Activated T-helper 1 cell treated with anti-CD3 and anti-CD28 coated beads, Interleukin-12 subunit alpha, Interleukin-12 subunit beta, Interleukin-2, Interleukin-4 antibody, amounts not matched to agents 30 ng/mL and 10 ng/mL and 1 ng/mL, durations not matched to agents 14 hours and 24 hours and 36 hours (primary cell): ENCODE data around the gene IFT122. TPM values are rescaled to one million over a fixed set of nuclear protein-coding genes. Genes with fewer than 3 reads are reported as not detected.
"Not testable (repeated sequence)": the region's sequence is repeated elsewhere in the genome, so short reads cannot be mapped to it uniquely, and the experiment has no call there.

ENCODE experiments used
- DNase-seq: peaks from one replicate; pipeline ENCODE4 v3.0.0; 2021; ENCODE audit warnings: low spot score
- H3K27ac Mint-ChIP-seq: one replicate; pipeline ENCODE4 v1.8.0; 2021; ENCODE audit warnings: mild to moderate bottlenecking, mixed read lengths
- H3K27me3 Mint-ChIP-seq: one replicate; pipeline ENCODE4 v1.8.0; 2022; ENCODE audit warnings: mild to moderate bottlenecking, moderate library complexity, mixed read lengths; ENCODE audit not compliant: insufficient read depth
- H3K36me3 Mint-ChIP-seq: one replicate; pipeline ENCODE4 v1.8.0; 2021; ENCODE audit warnings: low read depth, mixed read lengths
- H3K4me1 Mint-ChIP-seq: one replicate; pipeline ENCODE4 v1.8.0; 2021; ENCODE audit warnings: low read depth, mixed read lengths
- H3K4me3 Mint-ChIP-seq: one replicate; pipeline ENCODE4 v1.8.0; 2021; ENCODE audit warnings: mild to moderate bottlenecking, moderate library complexity, mixed read lengths
- H3K9me3 Mint-ChIP-seq: one replicate; pipeline ENCODE4 v1.8.0; 2021; ENCODE audit warnings: mixed read lengths
- intact Hi-C: fragments of 100-400 bp; cut with micrococcal nuclease; formaldehyde crosslinking; loops from one replicate; pipeline ENCODE4 v1.15.1; 2024
- total RNA-seq: library from RNA; stranded (reverse); gene quantifications from 2 replicates; pipeline ENCODE4 v1.2.3, GENCODE V29; 2022

Gene IFT122
- total RNA-seq, 1 donor from 2014 or later = 10.0 TPM

GRCh38 chr3:129536804-129537203 is 96.8 kb downstream of the IFT122 start:
- no peak for DNase-seq
- no peaks in the 10 kb centered on the region for H3K36me3 Mint-ChIP-seq
- intact Hi-C loops = no loop called here
- peaks cover 7% of the 10 kb centered on the region for H3K27me3 Mint-ChIP-seq
- no peaks in the 10 kb centered on the region for H3K9me3 Mint-ChIP-seq
- no peak overlapping the region for H3K4me3 Mint-ChIP-seq
- no peak overlapping the region for H3K27ac Mint-ChIP-seq
- H3K4me1 Mint-ChIP-seq = no peaks in the 10 kb centered on the region

GRCh38 chr3:129539206-129539605 is 99.2 kb downstream of the IFT122 start:
- intact Hi-C loops = no loop called here
- no peaks in the 10 kb centered on the region for H3K36me3 Mint-ChIP-seq

GRCh38 chr3:129540776-129541516 is 100.9 kb downstream of the IFT122 start:
- H3K36me3 Mint-ChIP-seq = no peaks in the 10 kb centered on the region
- H3K4me3 Mint-ChIP-seq = no peak overlapping the region
- intact Hi-C loops = no loop called here
- no peaks in the 10 kb centered on the region for H3K9me3 Mint-ChIP-seq
- H3K4me1 Mint-ChIP-seq = no peaks in the 10 kb centered on the region
- peaks cover 7% of the 10 kb centered on the region for H3K27me3 Mint-ChIP-seq
- no peak for DNase-seq
- no peak overlapping the region for H3K27ac Mint-ChIP-seq

More at GRCh38 chr3:129539206-129539605, 99.2 kb downstream of the IFT122 start:
- H3K4me1 Mint-ChIP-seq = no peaks in the 10 kb centered on the region
- H3K27ac Mint-ChIP-seq = no peak overlapping the region
- peaks cover 7% of the 10 kb centered on the region for H3K27me3 Mint-ChIP-seq
- no peak overlapping the region for H3K4me3 Mint-ChIP-seq
- DNase-seq = no peak
- H3K9me3 Mint-ChIP-seq = no peaks in the 10 kb centered on the region

GRCh38 chr3:129542747-129543146 is 102.7 kb downstream of the IFT122 start:
- no peaks in the 10 kb centered on the region for H3K9me3 Mint-ChIP-seq
- H3K36me3 Mint-ChIP-seq = no peaks in the 10 kb centered on the region
- H3K27ac Mint-ChIP-seq = no peak overlapping the region
- H3K4me1 Mint-ChIP-seq = no peaks in the 10 kb centered on the region
- H3K27me3 Mint-ChIP-seq = peaks cover 3% of the 10 kb centered on the region
- DNase-seq = no peak
- H3K4me3 Mint-ChIP-seq = no peak overlapping the region
- intact Hi-C loops = no loop called here

GRCh38 chr3:129543156-129543790 is 103.2 kb downstream of the IFT122 start, which contains the start of gene H1-8:
H1-8 (plus strand) TSS chr3:129543175; CDS start chr3:129543219, 44 bp downstream.
- intact Hi-C loops = no loop called here
- DNase-seq = no peak
- H3K9me3 Mint-ChIP-seq = no peaks in the 10 kb centered on the region
- H3K27me3 Mint-ChIP-seq = peaks cover 3% of the 10 kb centered on the region
- H3K36me3 Mint-ChIP-seq = no peaks in the 10 kb centered on the region
- H3K4me1 Mint-ChIP-seq = no peaks in the 10 kb centered on the region
- no peak within 1 kb of the TSS for H3K4me3 Mint-ChIP-seq
- H3K27ac Mint-ChIP-seq = no peak within 1 kb of the TSS

- H3K27ac Mint-ChIP-seq = no peak overlapping the region
- no peaks in the 10 kb centered on the region for H3K4me1 Mint-ChIP-seq
- no peaks in the 10 kb centered on the region for H3K9me3 Mint-ChIP-seq
- intact Hi-C loops = no loop called here
- H3K27me3 Mint-ChIP-seq = peaks cover 2% of the 10 kb centered on the region
- no peak for DNase-seq
- no peaks in the 10 kb centered on the region for H3K36me3 Mint-ChIP-seq
- no peak overlapping the region for H3K4me3 Mint-ChIP-seq
Measured at GRCh38 chr3:129543999-129544398, 104.0 kb downstream of the IFT122 start.

GRCh38 chr3:129545951-129546350 is 105.9 kb downstream of the IFT122 start:
- DNase-seq, H3K9me3 Mint-ChIP-seq, H3K4me1 Mint-ChIP-seq, H3K36me3 Mint-ChIP-seq, intact Hi-C loops, H3K27ac Mint-ChIP-seq, H3K27me3 Mint-ChIP-seq, H3K4me3 Mint-ChIP-seq: not testable (repeated sequence)

- H3K4me3 Mint-ChIP-seq = no peak overlapping the region
- no peaks in the 10 kb centered on the region for H3K4me1 Mint-ChIP-seq
- H3K36me3 Mint-ChIP-seq = no peaks in the 10 kb centered on the region
- no peaks in the 10 kb centered on the region for H3K27me3 Mint-ChIP-seq
- no peak for DNase-seq
- H3K9me3 Mint-ChIP-seq = no peaks in the 10 kb centered on the region
- H3K27ac Mint-ChIP-seq = no peak overlapping the region
- intact Hi-C loops = no loop called here
Measured at GRCh38 chr3:129547241-129547640, 107.2 kb downstream of the IFT122 start.

- no peaks in the 10 kb centered on the region for H3K4me1 Mint-ChIP-seq
- H3K27ac Mint-ChIP-seq = no peak overlapping the region
- H3K9me3 Mint-ChIP-seq = no peaks in the 10 kb centered on the region
Measured at GRCh38 chr3:129548104-129548965, 108.3 kb downstream of the IFT122 start.

GRCh38 chr3:129549006-129549800 is 109.2 kb downstream of the IFT122 start:
- no peak overlapping the region for H3K27ac Mint-ChIP-seq
- intact Hi-C loops = no loop called here

More at GRCh38 chr3:129548104-129548965, 108.3 kb downstream of the IFT122 start:
- H3K27me3 Mint-ChIP-seq = peaks cover 1% of the 10 kb centered on the region
- no peak for DNase-seq
- no peaks in the 10 kb centered on the region for H3K36me3 Mint-ChIP-seq
- no peak overlapping the region for H3K4me3 Mint-ChIP-seq
- intact Hi-C loops = no loop called here

GRCh38 chr3:129549805-129550204 is 109.8 kb downstream of the IFT122 start:
- Mint-ChIP-seq H3K4me1 (no peaks in the 10 kb centered on the region), H3K4me3 (no peak overlapping the region), H3K27me3 (peaks cover 10% of the 10 kb centered on the region), H3K9me3 (no peaks in the 10 kb centered on the region), H3K36me3 (no peaks in the 10 kb centered on the region), H3K27ac (no peak overlapping the region)
- DNase-seq = no peak
- intact Hi-C loops = no loop called here

More at GRCh38 chr3:129549006-129549800, 109.2 kb downstream of the IFT122 start:
- Mint-ChIP-seq H3K36me3 (no peaks in the 10 kb centered on the region), H3K9me3 (no peaks in the 10 kb centered on the region), H3K4me1 (no peaks in the 10 kb centered on the region), H3K27me3 (peaks cover 4% of the 10 kb centered on the region), H3K4me3 (no peak overlapping the region)
- DNase-seq = no peak

- H3K4me3 Mint-ChIP-seq = no peak overlapping the region
- H3K27ac Mint-ChIP-seq = no peak overlapping the region
- intact Hi-C loops = no loop called here
- H3K27me3 Mint-ChIP-seq = peaks cover 16% of the 10 kb centered on the region
- no peak for DNase-seq
- H3K36me3 Mint-ChIP-seq = no peaks in the 10 kb centered on the region
- no peaks in the 10 kb centered on the region for H3K9me3 Mint-ChIP-seq
- H3K4me1 Mint-ChIP-seq = no peaks in the 10 kb centered on the region
Measured at GRCh38 chr3:129552287-129553050, 112.4 kb downstream of the IFT122 start.
